ENCODE measurements around the gene AGO1. TPM values are rescaled to one million over a fixed set of nuclear protein-coding genes. Genes with fewer than 3 reads are reported as not detected.

The AGO1 gene
- total RNA-seq, 2 experiments from 2014 or later: 24.9 to 25.3 TPM

- Mint-ChIP-seq H3K4me1 (ENCODE audit: low read depth) (no peaks in the 10 kb centered on the region), H3K9me3 (no peaks in the 10 kb centered on the region), H3K27ac (peak overlapping the region; percentile 35), H3K4me3 (no peak overlapping the region), H3K27me3 (ENCODE audit: low read depth) (no peaks in the 10 kb centered on the region), H3K36me3 (ENCODE audit: low read depth) (peaks cover 12% of the 10 kb centered on the region)
- CTCF ChIA-PET: no interaction called here
- intact Hi-C loops (cut with micrococcal nuclease): no loop called here
- no peak for DNase-seq
Observed at GRCh38 chr1:35894183-35894582, 11.2 kb downstream of the AGO1 start.

GRCh38 chr1:35894656-35895055, 11.6 kb downstream of the AGO1 start:
- Mint-ChIP-seq H3K4me1 (ENCODE audit: low read depth) (no peaks in the 10 kb centered on the region), H3K4me3 (no peak overlapping the region), H3K9me3 (no peaks in the 10 kb centered on the region), H3K27me3 (ENCODE audit: low read depth) (no peaks in the 10 kb centered on the region), H3K36me3 (ENCODE audit: low read depth) (peaks cover 12% of the 10 kb centered on the region), H3K27ac (peak overlapping the region; percentile 14)
- DNase-seq: no peak
- CTCF ChIA-PET: no interaction called here
- intact Hi-C loops (cut with micrococcal nuclease): no loop called here

- CTCF ChIA-PET: no interaction called here
- DNase-seq: no peak
- peaks cover 12% of the 10 kb centered on the region for H3K36me3 Mint-ChIP-seq (ENCODE audit: low read depth)
- H3K9me3 Mint-ChIP-seq: no peaks in the 10 kb centered on the region
- intact Hi-C loops (cut with micrococcal nuclease): no loop called here
- H3K4me3 Mint-ChIP-seq: no peak overlapping the region
- no peaks in the 10 kb centered on the region for H3K27me3 Mint-ChIP-seq (ENCODE audit: low read depth)
- no peaks in the 10 kb centered on the region for H3K4me1 Mint-ChIP-seq (ENCODE audit: low read depth)
- H3K27ac Mint-ChIP-seq: no peak overlapping the region
Observed at GRCh38 chr1:35899941-35900340, 16.9 kb downstream of the AGO1 start.

- no peaks in the 10 kb centered on the region for H3K9me3 Mint-ChIP-seq
- no peak for DNase-seq
- H3K4me1 Mint-ChIP-seq (ENCODE audit: low read depth): no peaks in the 10 kb centered on the region
- H3K4me3 Mint-ChIP-seq: no peak overlapping the region
- CTCF ChIA-PET: no interaction called here
- H3K27ac Mint-ChIP-seq: no peak overlapping the region
- peaks cover 12% of the 10 kb centered on the region for H3K36me3 Mint-ChIP-seq (ENCODE audit: low read depth)
- intact Hi-C loops (cut with micrococcal nuclease): no loop called here
- no peaks in the 10 kb centered on the region for H3K27me3 Mint-ChIP-seq (ENCODE audit: low read depth)
Observed at GRCh38 chr1:35901235-35901634, 18.2 kb downstream of the AGO1 start.

GRCh38 chr1:35902671-35903070, 19.7 kb downstream of the AGO1 start:
- no peaks in the 10 kb centered on the region for H3K9me3 Mint-ChIP-seq
- no peaks in the 10 kb centered on the region for H3K4me1 Mint-ChIP-seq (ENCODE audit: low read depth)
- H3K36me3 Mint-ChIP-seq (ENCODE audit: low read depth): peaks cover 15% of the 10 kb centered on the region
- intact Hi-C loops (cut with micrococcal nuclease): no loop called here
- no peak overlapping the region for H3K27ac Mint-ChIP-seq
- H3K4me3 Mint-ChIP-seq: no peak overlapping the region
- no peak for DNase-seq
- H3K27me3 Mint-ChIP-seq (ENCODE audit: low read depth): no peaks in the 10 kb centered on the region
- CTCF ChIA-PET: no interaction called here

- H3K27ac Mint-ChIP-seq: no peak overlapping the region
- no peaks in the 10 kb centered on the region for H3K4me1 Mint-ChIP-seq (ENCODE audit: low read depth)
- H3K36me3 Mint-ChIP-seq (ENCODE audit: low read depth): peaks cover 31% of the 10 kb centered on the region
- CTCF ChIA-PET: no interaction called here
- H3K27me3 Mint-ChIP-seq (ENCODE audit: low read depth): no peaks in the 10 kb centered on the region
- DNase-seq: no peak
- intact Hi-C loops (cut with micrococcal nuclease): no loop called here
- H3K4me3 Mint-ChIP-seq: no peak overlapping the region
- no peaks in the 10 kb centered on the region for H3K9me3 Mint-ChIP-seq
Observed at GRCh38 chr1:35914717-35915116, 31.7 kb downstream of the AGO1 start.

GRCh38 chr1:35915693-35916092, 32.7 kb downstream of the AGO1 start:
- H3K27me3 Mint-ChIP-seq (ENCODE audit: low read depth): no peaks in the 10 kb centered on the region

GRCh38 chr1:35923791-35924221, 40.8 kb downstream of the AGO1 start:
- CTCF ChIA-PET: no interaction called here
- H3K36me3 Mint-ChIP-seq (ENCODE audit: low read depth): peaks cover 13% of the 10 kb centered on the region
- no peaks in the 10 kb centered on the region for H3K9me3 Mint-ChIP-seq

More at GRCh38 chr1:35915693-35916092, 32.7 kb downstream of the AGO1 start:
- no peaks in the 10 kb centered on the region for H3K9me3 Mint-ChIP-seq
- no peak for DNase-seq
- intact Hi-C loops (cut with micrococcal nuclease): no loop called here
- no peaks in the 10 kb centered on the region for H3K4me1 Mint-ChIP-seq (ENCODE audit: low read depth)
- peaks cover 37% of the 10 kb centered on the region for H3K36me3 Mint-ChIP-seq (ENCODE audit: low read depth)
- CTCF ChIA-PET: no interaction called here
- no peak overlapping the region for H3K27ac Mint-ChIP-seq
- no peak overlapping the region for H3K4me3 Mint-ChIP-seq

GRCh38 chr1:35924838-35925237, 41.8 kb downstream of the AGO1 start:
- Mint-ChIP-seq H3K27me3 (ENCODE audit: low read depth) (no peaks in the 10 kb centered on the region), H3K36me3 (ENCODE audit: low read depth) (peaks cover 8% of the 10 kb centered on the region), H3K4me3 (no peak overlapping the region), H3K4me1 (ENCODE audit: low read depth) (peaks cover 4% of the 10 kb centered on the region), H3K27ac (no peak overlapping the region), H3K9me3 (no peaks in the 10 kb centered on the region)
- intact Hi-C loops (cut with micrococcal nuclease): no loop called here
- no peak for DNase-seq
- CTCF ChIA-PET: no interaction called here

More at GRCh38 chr1:35923791-35924221, 40.8 kb downstream of the AGO1 start:
- H3K27me3 Mint-ChIP-seq (ENCODE audit: low read depth): no peaks in the 10 kb centered on the region
- intact Hi-C loops (cut with micrococcal nuclease): no loop called here
- DNase-seq: no peak
- H3K4me3 Mint-ChIP-seq: no peak overlapping the region
- no peak overlapping the region for H3K27ac Mint-ChIP-seq
- H3K4me1 Mint-ChIP-seq (ENCODE audit: low read depth): no peaks in the 10 kb centered on the region

- H3K9me3 Mint-ChIP-seq: no peaks in the 10 kb centered on the region
- no peak for DNase-seq
- intact Hi-C loops (cut with micrococcal nuclease): no loop called here
- CTCF ChIA-PET: interaction anchor here (1.3 kb wide), 1 partner anchor 43 kb away, joined by 3 read pairs; the partner anchor contains the start of gene AGO1
- no peak overlapping the region for H3K4me3 Mint-ChIP-seq
- no peaks in the 10 kb centered on the region for H3K27me3 Mint-ChIP-seq (ENCODE audit: low read depth)
- H3K4me1 Mint-ChIP-seq (ENCODE audit: low read depth): peaks cover 8% of the 10 kb centered on the region
- no peak overlapping the region for H3K27ac Mint-ChIP-seq
- peaks cover 2% of the 10 kb centered on the region for H3K36me3 Mint-ChIP-seq (ENCODE audit: low read depth)
Observed at GRCh38 chr1:35925741-35926140, 42.7 kb downstream of the AGO1 start.

- CTCF ChIA-PET: no interaction called here
- no peak overlapping the region for H3K4me3 Mint-ChIP-seq
- H3K9me3 Mint-ChIP-seq: no peaks in the 10 kb centered on the region
- DNase-seq: no peak
- H3K27me3 Mint-ChIP-seq (ENCODE audit: low read depth): no peaks in the 10 kb centered on the region
- intact Hi-C loops (cut with micrococcal nuclease): no loop called here
- H3K4me1 Mint-ChIP-seq (ENCODE audit: low read depth): peaks cover 17% of the 10 kb centered on the region
- H3K27ac Mint-ChIP-seq: no peak overlapping the region
- H3K36me3 Mint-ChIP-seq (ENCODE audit: low read depth): peaks cover 1% of the 10 kb centered on the region
Observed at GRCh38 chr1:35927472-35927871, 44.5 kb downstream of the AGO1 start.

- peak overlapping the region; percentile 86 for H3K4me3 Mint-ChIP-seq
- peak; percentile 53 for DNase-seq
- peaks cover 34% of the 10 kb centered on the region for H3K4me1 Mint-ChIP-seq (ENCODE audit: low read depth)
- no peaks in the 10 kb centered on the region for H3K27me3 Mint-ChIP-seq (ENCODE audit: low read depth)
- no peaks in the 10 kb centered on the region for H3K9me3 Mint-ChIP-seq
- peaks cover 1% of the 10 kb centered on the region for H3K36me3 Mint-ChIP-seq (ENCODE audit: low read depth)
- CTCF ChIA-PET: interaction anchor here (0.7 kb wide), 1 partner anchor 72 kb away, joined by 4 read pairs; no protein-coding TSS in a partner anchor
- intact Hi-C loops (cut with micrococcal nuclease): loop anchor here (2.0 to 5.0 kb wide), 3 partner anchors 219 to 457 kb away; partner anchors contain the start of genes STK40, THRAP3 and TRAPPC3
- H3K27ac Mint-ChIP-seq: peak overlapping the region; percentile 90
Observed at GRCh38 chr1:35929730-35930592, 47.0 kb downstream of the AGO1 start.
